Measurements from ENCODE around the gene STAT4. TPM values are rescaled to one million over a fixed set of nuclear protein-coding genes. Genes with fewer than 3 reads are reported as not detected.
A peak's percentile ranks its signal among the peaks of the same experiment; 100 is the strongest.
"Not testable (repeated sequence)": the region's sequence is repeated elsewhere in the genome, so short reads cannot be mapped to it uniquely, and the experiment has no call there.

Gene STAT4
- total RNA-seq, 1 experiment from 2014 or later, result 0.33 TPM

DNA sequence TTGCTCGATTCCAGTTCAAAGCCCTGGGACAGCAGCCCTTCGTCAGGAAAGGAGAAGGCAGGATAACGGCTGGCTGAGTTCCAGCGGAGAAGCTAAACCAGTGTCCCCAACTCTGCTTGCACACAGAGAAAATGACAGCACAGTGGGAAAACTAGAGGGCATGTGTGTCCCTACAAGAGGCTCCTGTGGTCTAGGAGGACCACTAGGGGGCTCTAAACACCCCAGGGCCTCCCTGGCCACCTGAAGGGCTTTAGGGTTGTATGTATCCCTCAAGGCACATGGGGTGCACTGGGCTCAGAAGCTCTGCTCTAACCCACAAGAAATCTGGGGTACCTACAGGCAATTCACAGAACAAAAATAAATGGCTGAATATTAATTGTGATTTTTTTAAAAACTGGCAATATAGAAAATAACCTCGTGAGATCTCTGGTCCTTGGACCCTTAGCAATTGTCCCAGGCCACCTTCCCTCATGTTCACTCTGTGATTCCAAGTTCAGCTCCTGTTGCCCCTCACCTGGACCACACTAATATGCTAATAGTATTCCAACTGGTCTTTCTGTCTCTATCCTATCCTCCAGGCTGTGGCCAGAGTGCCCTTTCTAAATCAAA, 154.4 kb downstream of the STAT4 start:
- peaks cover 36 to 90% (median 81%) of the 10 kb centered on the region in 3 experiments; a peak in 6 of 7 replicates for H3K36me3 Mint-ChIP-seq (ENCODE audit: insufficient read depth in 1 of 3, low read depth in 3 of 3)
- Histone ChIP-seq H2BK5ac (ENCODE audit: insufficient read length, low read length) (no peak overlapping the region), H3K4me2 (ENCODE audit: insufficient read depth, insufficient read length, low read length) (no peak overlapping the region), H2BK20ac (ENCODE audit: low read depth, low read length, poor library complexity, severe bottlenecking) (no peak overlapping the region), H2AFZ (ENCODE audit: low read length) (no peak overlapping the region), H3K14ac (ENCODE audit: insufficient read depth, low read length) (no peak overlapping the region), H3K9me3 (ENCODE audit: control insufficient read depth, low read depth, low read length) (no peaks in the 10 kb centered on the region), H3K9ac (ENCODE audit: extremely low read depth, insufficient read length, low read length) (no peak overlapping the region), H4K5ac (ENCODE audit: insufficient read length, low read depth, low read length) (no peak overlapping the region), H3K79me2 (ENCODE audit: insufficient read depth, low read length) (no peaks in the 10 kb centered on the region), H3K27me3 (ENCODE audit: insufficient read depth, low read length) (no peaks in the 10 kb centered on the region), H3K23ac (ENCODE audit: insufficient read length, low read depth, low read length) (no peak overlapping the region), H3K4ac (ENCODE audit: low read depth, low read length) (no peak overlapping the region), H4K8ac (replicated peaks; ENCODE audit: insufficient read length, low read depth, low read length) (no peak overlapping the region), H3K56ac (ENCODE audit: insufficient read length, low read depth, low read length) (no peak overlapping the region), H4K91ac (ENCODE audit: insufficient read length, low read depth, low read length) (no peak overlapping the region), H3K23me2 (ENCODE audit: insufficient read length, low read depth, low read length, poor library complexity, severe bottlenecking) (no peaks in the 10 kb centered on the region), H2BK12ac (ENCODE audit: insufficient read length, low read depth, low read length) (no peak overlapping the region), H2BK15ac (ENCODE audit: low read depth, low read length) (no peak overlapping the region), H4K20me1 (ENCODE audit: control insufficient read depth, insufficient read depth, insufficient read length) (no peaks in the 10 kb centered on the region), H3K27ac (ENCODE audit: insufficient read length, low read depth, low read length) (no peak overlapping the region), H3K18ac (ENCODE audit: insufficient read length, low read depth, low read length) (no peak overlapping the region), H3K4me1 (ENCODE audit: insufficient read depth, low read length) (no peaks in the 10 kb centered on the region), H2BK120ac (ENCODE audit: low read depth, low read length, poor library complexity, severe bottlenecking) (no peak overlapping the region), H3T11ph (ENCODE audit: low read length) (no peak overlapping the region), H3K79me1 (ENCODE audit: insufficient read depth, low read depth, low read length, poor library complexity, severe bottlenecking) (no peaks in the 10 kb centered on the region), H2AK5ac (ENCODE audit: insufficient read length, low read length) (no peak overlapping the region)
- H3K4me3 Mint-ChIP-seq, result no peak overlapping the region
- no CpG with 5 or more reads among the region's 5 CpGs for WGBS (ENCODE audit: extremely low coverage, insufficient read length, low lambda C conversion rate)
- no peaks in the 10 kb centered on the region for H3K9me3 Mint-ChIP-seq
- H3K27ac Mint-ChIP-seq, result no peak overlapping the region
- peak; percentile 56 for DNase-seq
- TF ChIP-seq, protein P1, sequence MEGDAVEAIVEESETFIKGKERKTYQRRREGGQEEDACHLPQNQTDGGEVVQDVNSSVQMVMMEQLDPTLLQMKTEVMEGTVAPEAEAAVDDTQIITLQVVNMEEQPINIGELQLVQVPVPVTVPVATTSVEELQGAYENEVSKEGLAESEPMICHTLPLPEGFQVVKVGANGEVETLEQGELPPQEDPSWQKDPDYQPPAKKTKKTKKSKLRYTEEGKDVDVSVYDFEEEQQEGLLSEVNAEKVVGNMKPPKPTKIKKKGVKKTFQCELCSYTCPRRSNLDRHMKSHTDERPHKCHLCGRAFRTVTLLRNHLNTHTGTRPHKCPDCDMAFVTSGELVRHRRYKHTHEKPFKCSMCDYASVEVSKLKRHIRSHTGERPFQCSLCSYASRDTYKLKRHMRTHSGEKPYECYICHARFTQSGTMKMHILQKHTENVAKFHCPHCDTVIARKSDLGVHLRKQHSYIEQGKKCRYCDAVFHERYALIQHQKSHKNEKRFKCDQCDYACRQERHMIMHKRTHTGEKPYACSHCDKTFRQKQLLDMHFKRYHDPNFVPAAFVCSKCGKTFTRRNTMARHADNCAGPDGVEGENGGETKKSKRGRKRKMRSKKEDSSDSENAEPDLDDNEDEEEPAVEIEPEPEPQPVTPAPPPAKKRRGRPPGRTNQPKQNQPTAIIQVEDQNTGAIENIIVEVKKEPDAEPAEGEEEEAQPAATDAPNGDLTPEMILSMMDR (conservative IDR thresholded peaks at IDR 0.05), result peak; percentile 82
- no peaks in the 10 kb centered on the region for H3K4me1 Mint-ChIP-seq
- H3K27me3 Mint-ChIP-seq (ENCODE audit: low read depth), result no peaks in the 10 kb centered on the region

DNA sequence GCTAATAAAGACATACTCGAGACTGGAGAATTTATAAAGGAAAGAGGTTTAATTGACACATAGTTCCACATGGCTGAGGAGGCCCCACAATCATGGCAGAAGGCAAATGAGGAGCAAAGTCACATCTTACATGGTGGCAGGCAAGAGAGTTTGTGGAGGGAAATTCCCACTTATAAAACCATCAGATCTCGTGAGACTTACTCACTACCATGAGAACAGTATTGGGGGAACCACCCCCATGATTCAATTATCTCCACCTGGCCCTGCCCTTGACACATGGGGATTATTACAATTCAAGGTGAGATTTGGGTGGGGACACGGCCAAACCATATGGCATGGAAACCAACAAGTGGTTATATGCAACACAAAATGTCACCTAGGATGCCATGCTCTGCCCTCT, 155.5 kb downstream of the STAT4 start:
- no CpG with 5 or more reads among the region's 3 CpGs for WGBS (ENCODE audit: extremely low coverage, insufficient read length, low lambda C conversion rate)
- H3K9me3 ChIP-seq (ENCODE audit: control insufficient read depth, low read depth, low read length); H4K20me1 ChIP-seq (ENCODE audit: control insufficient read depth, insufficient read depth, insufficient read length); H3K4me3 Mint-ChIP-seq; H2BK20ac ChIP-seq (ENCODE audit: low read depth, low read length, poor library complexity, severe bottlenecking); H3K27me3 Mint-ChIP-seq (ENCODE audit: low read depth); H3K27me3 ChIP-seq (ENCODE audit: insufficient read depth, low read length); H3K23me2 ChIP-seq (ENCODE audit: insufficient read length, low read depth, low read length, poor library complexity, severe bottlenecking); H3K9me3 Mint-ChIP-seq; H3K4me1 ChIP-seq (ENCODE audit: insufficient read depth, low read length); H2BK15ac ChIP-seq (ENCODE audit: low read depth, low read length); H3K9ac ChIP-seq (ENCODE audit: extremely low read depth, insufficient read length, low read length); H3K4me2 ChIP-seq (ENCODE audit: insufficient read depth, insufficient read length, low read length); H3K18ac ChIP-seq (ENCODE audit: insufficient read length, low read depth, low read length); H2BK120ac ChIP-seq (ENCODE audit: low read depth, low read length, poor library complexity, severe bottlenecking); H3K23ac ChIP-seq (ENCODE audit: insufficient read length, low read depth, low read length); DNase-seq; H2AK5ac ChIP-seq (ENCODE audit: insufficient read length, low read length); H4K91ac ChIP-seq (ENCODE audit: insufficient read length, low read depth, low read length); H3K4ac ChIP-seq (ENCODE audit: low read depth, low read length); H3K27ac Mint-ChIP-seq; H2BK5ac ChIP-seq (ENCODE audit: insufficient read length, low read length); H4K8ac ChIP-seq (replicated peaks; ENCODE audit: insufficient read length, low read depth, low read length); H2AFZ ChIP-seq (ENCODE audit: low read length); H4K5ac ChIP-seq (ENCODE audit: insufficient read length, low read depth, low read length); H3T11ph ChIP-seq (ENCODE audit: low read length); H3K14ac ChIP-seq (ENCODE audit: insufficient read depth, low read length); H3K56ac ChIP-seq (ENCODE audit: insufficient read length, low read depth, low read length); H3K27ac ChIP-seq (ENCODE audit: insufficient read length, low read depth, low read length); H3K79me1 ChIP-seq (ENCODE audit: insufficient read depth, low read depth, low read length, poor library complexity, severe bottlenecking); H2BK12ac ChIP-seq (ENCODE audit: insufficient read length, low read depth, low read length); H3K4me1 Mint-ChIP-seq; H3K79me2 ChIP-seq (ENCODE audit: insufficient read depth, low read length): not testable (repeated sequence)
- H3K36me3 Mint-ChIP-seq (ENCODE audit: insufficient read depth in 1 of 3, low read depth in 3 of 3), result peaks cover 40 to 91% (median 77%) of the 10 kb centered on the region in 3 experiments; a peak in 6 of 7 replicates
